Activated B cell treated with CpG ODN at 0.5 μM for 24 hours (primary cell): ENCODE measurements around the gene SPARC. TPM values are rescaled to one million over a fixed set of nuclear protein-coding genes. Genes with fewer than 3 reads are reported as not detected.
A peak's percentile ranks its signal among the peaks of the same experiment; 100 is the strongest.

Experiments
- ATAC-seq: fragments of 200-7000 bp; cut with Tn5 transposase; one replicate; pipeline ENCODE4 v1.10.0; 2021; ENCODE audit warnings: low read depth, mild to moderate bottlenecking, moderate library complexity
- CTCF ChIA-PET: fragments of 350-600 bp; sonication (Branson Sonifier 250); formaldehyde crosslinking; loops from one replicate; lab custom pipeline; 2021; ENCODE audit warnings: antibody characterized with exemption; lab: Charles Lee
- POLR2A ChIA-PET: fragments of 350-600 bp; sonication (Branson Sonifier 250); formaldehyde crosslinking; loops from one replicate; lab custom pipeline; 2021; ENCODE audit warnings: antibody characterized with exemption; lab: Charles Lee
- DNase-seq: peaks from one replicate; pipeline ENCODE4 v3.0.0; 2022
- H3K27ac Mint-ChIP-seq: one replicate; pipeline ENCODE4 v1.8.0; 2020; ENCODE audit warnings: mixed read lengths
- H3K27me3 Mint-ChIP-seq: one replicate; pipeline ENCODE4 v1.8.0; 2021; ENCODE audit warnings: mixed read lengths
- H3K36me3 Mint-ChIP-seq: one replicate; pipeline ENCODE4 v1.8.0; 2021; ENCODE audit warnings: low read depth, mixed read lengths
- H3K4me1 Mint-ChIP-seq: one replicate; pipeline ENCODE4 v1.8.0; 2021; ENCODE audit warnings: mixed read lengths
- H3K4me3 Mint-ChIP-seq: one replicate; pipeline ENCODE4 v1.8.0; 2020; ENCODE audit warnings: mild to moderate bottlenecking, mixed read lengths
- H3K9me3 Mint-ChIP-seq: one replicate; pipeline ENCODE4 v1.8.0; 2020; ENCODE audit warnings: mixed read lengths
- intact Hi-C: fragments of 100-400 bp; cut with micrococcal nuclease; formaldehyde crosslinking; loops from one replicate; pipeline ENCODE4 v1.15.1; 2024
- total RNA-seq: library from RNA; stranded (reverse); gene quantifications from 2 replicates; pipeline ENCODE4 v1.2.3, GENCODE V29; 2022
- TF ChIP-seq, protein P1 (sequence below): fragments of 200-600 bp; IDR thresholded peaks from one replicate; pipeline ENCODE4 v1.8.0; 2022; ENCODE audit warnings: antibody characterized with exemption, mild to moderate bottlenecking

The SPARC gene
- total RNA-seq, 1 donor from 2014 or later = not detected

DNA sequence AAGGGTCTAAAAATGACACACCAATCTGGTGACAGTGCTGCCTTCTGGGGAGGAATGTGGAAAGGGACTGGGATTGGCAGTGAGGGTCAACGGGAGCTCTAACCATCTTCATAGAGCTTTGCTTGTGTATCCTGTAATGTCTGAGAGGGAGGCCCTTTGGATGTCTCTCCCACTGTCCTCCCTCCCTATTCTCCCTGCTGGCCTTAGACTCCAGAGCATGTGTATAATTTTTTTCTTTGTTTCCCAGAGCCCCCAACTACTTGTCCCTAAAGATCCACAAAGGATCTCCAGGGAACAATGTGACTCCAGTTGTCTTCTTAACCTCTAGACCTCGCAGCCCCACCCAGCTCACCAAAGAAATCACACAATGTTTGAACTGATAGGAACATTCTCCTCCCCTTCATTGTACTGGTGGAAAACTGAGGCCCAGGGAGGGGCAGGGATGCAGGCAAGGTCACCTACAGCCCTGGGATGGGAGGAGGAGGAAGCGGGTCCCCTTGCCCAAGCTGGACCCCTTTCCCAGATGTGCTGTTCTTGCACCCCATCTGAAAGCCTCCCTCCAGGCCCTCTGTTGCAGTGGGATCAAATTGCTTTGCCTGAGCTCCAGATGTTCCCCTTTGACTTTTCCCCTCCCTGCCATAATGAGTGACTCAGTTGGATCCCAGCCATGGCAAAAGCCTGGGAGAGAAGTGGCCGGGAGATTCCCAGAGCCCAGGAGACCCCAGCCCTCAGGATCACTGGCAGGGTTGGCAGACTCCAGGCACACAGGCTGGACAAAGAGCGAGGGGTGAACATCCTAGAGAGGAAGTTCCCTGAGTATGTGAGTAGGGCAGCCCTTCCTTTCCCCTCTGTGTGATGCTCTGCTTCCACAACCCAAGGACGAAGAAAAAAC is 21.8 kb downstream of the SPARC start:
- intact Hi-C loops = loop anchor here (5.0 kb wide), 1 partner anchor 37 kb away; no protein-coding TSS in a partner anchor
- no peaks in the 10 kb centered on the region for H3K36me3 Mint-ChIP-seq
- CTCF ChIA-PET = interaction anchor here (1.2 to 3.2 kb wide), 2 partner anchors 12 to 76 kb away, joined by 4 to 13 read pairs; no protein-coding TSS in a partner anchor
- no peaks in the 10 kb centered on the region for H3K27me3 Mint-ChIP-seq
- H3K27ac Mint-ChIP-seq = no peak overlapping the region
- H3K9me3 Mint-ChIP-seq = no peaks in the 10 kb centered on the region
- TF ChIP-seq, protein P1, sequence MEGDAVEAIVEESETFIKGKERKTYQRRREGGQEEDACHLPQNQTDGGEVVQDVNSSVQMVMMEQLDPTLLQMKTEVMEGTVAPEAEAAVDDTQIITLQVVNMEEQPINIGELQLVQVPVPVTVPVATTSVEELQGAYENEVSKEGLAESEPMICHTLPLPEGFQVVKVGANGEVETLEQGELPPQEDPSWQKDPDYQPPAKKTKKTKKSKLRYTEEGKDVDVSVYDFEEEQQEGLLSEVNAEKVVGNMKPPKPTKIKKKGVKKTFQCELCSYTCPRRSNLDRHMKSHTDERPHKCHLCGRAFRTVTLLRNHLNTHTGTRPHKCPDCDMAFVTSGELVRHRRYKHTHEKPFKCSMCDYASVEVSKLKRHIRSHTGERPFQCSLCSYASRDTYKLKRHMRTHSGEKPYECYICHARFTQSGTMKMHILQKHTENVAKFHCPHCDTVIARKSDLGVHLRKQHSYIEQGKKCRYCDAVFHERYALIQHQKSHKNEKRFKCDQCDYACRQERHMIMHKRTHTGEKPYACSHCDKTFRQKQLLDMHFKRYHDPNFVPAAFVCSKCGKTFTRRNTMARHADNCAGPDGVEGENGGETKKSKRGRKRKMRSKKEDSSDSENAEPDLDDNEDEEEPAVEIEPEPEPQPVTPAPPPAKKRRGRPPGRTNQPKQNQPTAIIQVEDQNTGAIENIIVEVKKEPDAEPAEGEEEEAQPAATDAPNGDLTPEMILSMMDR = no peak
- H3K4me3 Mint-ChIP-seq = no peak overlapping the region
- POLR2A ChIA-PET = interaction anchor here (1.1 to 1.5 kb wide), 2 partner anchors 57 to 106 kb away, joined by 4 to 6 read pairs; partner anchors contain the start of gene G3BP1
- DNase-seq = no peak
- no peak for ATAC-seq
- peaks cover 22% of the 10 kb centered on the region for H3K4me1 Mint-ChIP-seq

DNA sequence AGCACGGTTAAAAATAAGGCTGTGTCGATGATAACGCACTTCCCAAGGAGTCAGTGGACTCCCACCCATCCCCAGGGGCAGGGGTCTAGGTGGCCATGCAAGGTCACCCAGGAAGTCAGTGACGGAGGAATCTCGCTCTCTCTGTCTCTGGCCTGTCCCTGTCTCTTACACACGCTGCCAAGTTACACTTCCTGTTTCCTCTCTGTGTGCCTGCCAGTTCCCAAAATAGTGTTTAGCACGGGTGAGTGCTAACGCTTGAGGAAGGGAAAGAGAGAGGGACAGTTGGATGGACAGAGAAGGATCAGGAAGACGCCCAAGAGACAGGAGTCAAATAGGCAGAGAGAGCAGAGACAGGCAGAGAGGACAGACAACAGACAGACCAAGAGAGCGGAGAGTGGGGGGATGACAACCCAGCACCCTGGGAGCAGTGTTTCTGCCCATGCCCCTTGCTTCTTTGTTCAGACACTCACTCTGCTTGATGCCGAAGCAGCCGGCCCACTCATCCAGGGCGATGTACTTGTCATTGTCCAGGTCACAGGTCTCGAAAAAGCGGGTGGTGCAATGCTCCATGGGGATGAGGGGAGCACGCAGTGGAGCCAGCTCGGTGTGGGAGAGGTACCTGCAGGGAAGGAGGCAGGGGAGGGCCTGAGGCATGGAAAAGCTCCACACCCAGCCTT is 23.0 kb downstream of the SPARC start:
- ATAC-seq = peak; percentile 32
- H3K9me3 Mint-ChIP-seq = no peaks in the 10 kb centered on the region
- ChIA-PET POLR2A (interaction anchor here (1.1 to 1.5 kb wide), 2 partner anchors 58 to 108 kb away, joined by 4 to 6 read pairs; partner anchors contain the start of gene G3BP1), CTCF (interaction anchor here (0.7 to 7.3 kb wide), 4 partner anchors 11 to 78 kb away, joined by 3 to 223 read pairs (median 8); no protein-coding TSS in a partner anchor)
- intact Hi-C loops = loop anchor here (5.0 kb wide), 1 partner anchor 39 kb away; no protein-coding TSS in a partner anchor
- no peak for DNase-seq
- H3K27ac Mint-ChIP-seq = peak overlapping the region; percentile 30
- H3K36me3 Mint-ChIP-seq = no peaks in the 10 kb centered on the region
- no peak overlapping the region for H3K4me3 Mint-ChIP-seq
- peaks cover 4% of the 10 kb centered on the region for H3K27me3 Mint-ChIP-seq
- peaks cover 24% of the 10 kb centered on the region for H3K4me1 Mint-ChIP-seq
- TF ChIP-seq, protein P1 = no peak

DNA sequence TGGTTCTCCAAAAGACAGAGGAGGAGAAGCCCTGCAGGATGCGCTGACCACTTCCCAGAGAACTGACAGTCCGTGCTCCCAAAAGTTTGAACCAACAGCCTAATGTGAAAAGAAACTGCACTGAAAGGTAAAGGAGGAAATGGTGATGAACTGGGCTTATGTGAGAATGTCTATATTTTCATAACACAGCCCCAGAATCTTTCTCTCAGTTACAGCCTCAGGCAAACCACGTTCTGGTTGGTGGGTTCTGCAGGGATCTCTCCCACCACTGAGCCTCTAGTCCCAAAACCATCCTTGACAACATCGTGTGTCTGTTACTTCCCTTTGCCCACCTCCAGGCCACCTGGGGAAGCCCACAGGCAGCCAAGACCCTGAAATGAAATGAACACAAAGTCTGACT is 23.9 kb downstream of the SPARC start:
- H3K4me1 Mint-ChIP-seq = peaks cover 24% of the 10 kb centered on the region
- H3K4me3 Mint-ChIP-seq = peak overlapping the region; percentile 36
- TF ChIP-seq, protein P1 = no peak
- DNase-seq (no peak), ATAC-seq (no peak)
- intact Hi-C loops = loop anchor here (1.0 to 5.0 kb wide), 2 partner anchors 39 to 58 kb away; no protein-coding TSS in a partner anchor
- POLR2A ChIA-PET = interaction anchor here (0.5 to 2.5 kb wide), 4 partner anchors 10 to 108 kb away, joined by 3 to 13 read pairs (median 3); partner anchors contain the start of gene G3BP1
- H3K27me3 Mint-ChIP-seq = peaks cover 7% of the 10 kb centered on the region
- H3K9me3 Mint-ChIP-seq = no peaks in the 10 kb centered on the region
- CTCF ChIA-PET = interaction anchor here (0.7 to 7.3 kb wide), 4 partner anchors 59 to 481 kb away, joined by 3 to 223 read pairs (median 8); partner anchors contain the start of gene G3BP1
- H3K36me3 Mint-ChIP-seq = no peaks in the 10 kb centered on the region
- peak overlapping the region; percentile 43 for H3K27ac Mint-ChIP-seq

DNA sequence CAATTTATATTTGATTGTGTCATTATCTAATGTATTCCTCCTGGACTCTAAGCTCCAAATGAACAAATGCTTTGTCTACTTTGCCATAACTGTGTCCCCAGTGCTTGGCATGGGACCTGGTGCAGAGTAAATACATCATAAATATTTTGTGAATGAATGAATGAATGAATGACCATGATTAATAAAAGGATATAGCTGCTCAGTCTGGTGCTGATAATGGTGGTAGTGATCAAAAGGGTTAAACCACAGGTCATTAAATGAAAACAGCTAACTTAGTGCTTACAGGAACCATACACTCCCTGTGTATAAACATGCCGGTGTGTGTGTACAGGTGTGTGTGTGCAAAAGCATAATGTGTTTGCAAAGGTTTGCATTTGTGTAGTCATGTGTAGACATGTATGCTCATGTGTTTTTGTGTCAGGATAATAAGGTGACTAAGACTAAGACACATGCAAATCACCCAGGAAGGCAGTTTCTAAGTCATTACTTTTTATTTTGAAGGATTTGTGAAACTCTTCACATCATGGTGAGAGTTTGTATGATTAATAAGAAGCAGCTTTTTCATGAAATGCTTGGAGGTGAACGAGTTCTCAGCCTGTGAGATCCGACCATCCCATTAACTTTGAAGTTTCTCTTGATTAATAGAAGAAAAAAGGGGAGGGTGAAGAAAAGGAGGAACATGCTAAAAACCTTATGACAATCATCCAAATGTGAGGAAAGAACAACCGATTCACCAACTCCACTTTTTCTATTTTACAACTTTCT is 24.6 kb downstream of the SPARC start:
- no peaks in the 10 kb centered on the region for H3K36me3 Mint-ChIP-seq
- TF ChIP-seq, protein P1 = no peak
- H3K4me1 Mint-ChIP-seq = peaks cover 24% of the 10 kb centered on the region
- intact Hi-C loops = loop anchor here (1.0 to 5.0 kb wide), 2 partner anchors 40 to 59 kb away; no protein-coding TSS in a partner anchor
- CTCF ChIA-PET = interaction anchor here (1.0 to 7.3 kb wide), 8 partner anchors 10 to 482 kb away, joined by 3 to 223 read pairs (median 6); partner anchors contain the start of gene G3BP1
- DNase-seq = no peak
- H3K27ac Mint-ChIP-seq = peak overlapping the region; percentile 27
- peak; percentile 51 for ATAC-seq
- POLR2A ChIA-PET = interaction anchor here (1.0 to 2.5 kb wide), 5 partner anchors 10 to 109 kb away, joined by 3 to 13 read pairs (median 4); partner anchors contain the start of gene G3BP1
- H3K9me3 Mint-ChIP-seq = no peaks in the 10 kb centered on the region
- H3K27me3 Mint-ChIP-seq = peaks cover 10% of the 10 kb centered on the region
- H3K4me3 Mint-ChIP-seq = peak overlapping the region; percentile 36
